Measurements from ENCODE around the gene ATP10A.
"Not testable (repeated sequence)": the region's sequence is repeated elsewhere in the genome, so short reads cannot be mapped to it uniquely, and the experiment has no call there.

Gene ATP10A

GRCh38 chr15:25771736-25772135, 91.4 kb downstream of the ATP10A start:
- DNase-seq, result not testable (repeated sequence)

- DNase-seq, result no peak
Measured at GRCh38 chr15:25771338-25771706, 91.8 kb downstream of the ATP10A start.

GRCh38 chr15:25770618-25771337, 92.3 kb downstream of the ATP10A start:
- DNase-seq, result no peak

GRCh38 chr15:25770031-25770430, 93.1 kb downstream of the ATP10A start:
- no peak for DNase-seq

- no peak for DNase-seq
Measured at GRCh38 chr15:25768271-25768670, 94.9 kb downstream of the ATP10A start.

GRCh38 chr15:25767356-25768151, 95.6 kb downstream of the ATP10A start:
- no peak for DNase-seq

GRCh38 chr15:25766417-25766816, 96.7 kb downstream of the ATP10A start:
- no peak for DNase-seq

GRCh38 chr15:25764980-25765735, 98.0 kb downstream of the ATP10A start:
- DNase-seq, result no peak

GRCh38 chr15:25763954-25764353, 99.2 kb downstream of the ATP10A start:
- DNase-seq, result no peak

- DNase-seq, result no peak
Measured at GRCh38 chr15:25763331-25763751, 99.8 kb downstream of the ATP10A start.

GRCh38 chr15:25761971-25762662, 101.0 kb downstream of the ATP10A start:
- DNase-seq, result no peak

GRCh38 chr15:25759421-25759820, 103.7 kb downstream of the ATP10A start:
- no peak for DNase-seq

- DNase-seq, result not testable (repeated sequence)
Measured at GRCh38 chr15:25758612-25759011, 104.5 kb downstream of the ATP10A start.

GRCh38 chr15:25743548-25744275, 119.4 kb downstream of the ATP10A start:
- DNase-seq, result no peak

GRCh38 chr15:25742776-25743547, 120.2 kb downstream of the ATP10A start:
- no peak for DNase-seq

GRCh38 chr15:25742041-25742730, 120.9 kb downstream of the ATP10A start:
- no peak for DNase-seq

- no peak for DNase-seq
Measured at GRCh38 chr15:25741256-25741580, 121.9 kb downstream of the ATP10A start.

- DNase-seq, result no peak
Measured at GRCh38 chr15:25740383-25741255, 122.5 kb downstream of the ATP10A start.

GRCh38 chr15:25739687-25740121, 123.4 kb downstream of the ATP10A start:
- DNase-seq, result peak in 2 of 5 donors; percentile 3 to 29
